G401.6 (cell line): ENCODE measurements around the gene PGM2.
"Not testable (repeated sequence)": the region's sequence is repeated elsewhere in the genome, so short reads cannot be mapped to it uniquely, and the experiment has no call there.

Experiments
- FAIRE-seq: peaks from 2 replicates; lab custom pipeline; 2012; peaks lifted over from hg19 to GRCh38; lab: Jason Lieb, UNC

Gene PGM2

DNA sequence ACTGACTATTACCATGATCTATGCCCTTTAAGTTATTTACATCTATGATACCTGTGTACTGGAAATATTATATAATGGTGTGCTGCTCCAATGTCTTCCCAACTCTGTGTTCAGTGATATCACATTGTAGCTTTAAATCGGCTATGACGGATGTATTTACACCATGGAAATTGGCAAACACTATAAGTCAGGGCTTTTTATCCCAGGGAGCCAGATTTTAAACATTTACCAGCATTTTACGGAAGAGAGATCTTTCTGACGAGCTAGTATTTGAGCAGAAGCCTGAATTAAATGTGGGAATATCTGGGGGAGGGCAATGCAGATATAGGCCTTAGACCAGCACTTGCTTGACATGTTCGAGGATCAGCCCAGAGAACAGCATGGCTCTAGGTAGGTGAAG lies 7.7 kb upstream of the PGM2 start:
- no peak for FAIRE-seq

DNA sequence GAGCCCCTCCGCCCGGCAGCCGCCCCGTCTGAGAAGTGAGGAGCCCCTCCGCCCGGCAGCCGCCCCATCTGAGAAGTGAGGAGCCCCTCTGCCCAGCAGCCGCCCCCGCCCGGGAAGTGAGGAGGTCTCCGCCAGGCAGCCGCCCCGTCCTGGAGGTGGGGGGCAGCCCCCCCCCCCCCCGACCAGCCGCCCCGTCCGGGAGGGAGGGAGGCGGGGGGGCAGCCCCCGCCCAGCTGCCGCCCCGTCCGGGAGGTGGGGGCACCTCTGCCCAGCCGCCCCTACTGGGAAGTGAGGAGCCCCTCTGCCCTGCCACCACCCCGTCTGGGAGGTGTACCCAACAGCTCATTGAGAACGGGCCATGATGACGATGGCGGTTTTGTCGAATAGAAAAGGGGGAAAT lies 6.0 kb upstream of the PGM2 start:
- not testable (repeated sequence) for FAIRE-seq

DNA sequence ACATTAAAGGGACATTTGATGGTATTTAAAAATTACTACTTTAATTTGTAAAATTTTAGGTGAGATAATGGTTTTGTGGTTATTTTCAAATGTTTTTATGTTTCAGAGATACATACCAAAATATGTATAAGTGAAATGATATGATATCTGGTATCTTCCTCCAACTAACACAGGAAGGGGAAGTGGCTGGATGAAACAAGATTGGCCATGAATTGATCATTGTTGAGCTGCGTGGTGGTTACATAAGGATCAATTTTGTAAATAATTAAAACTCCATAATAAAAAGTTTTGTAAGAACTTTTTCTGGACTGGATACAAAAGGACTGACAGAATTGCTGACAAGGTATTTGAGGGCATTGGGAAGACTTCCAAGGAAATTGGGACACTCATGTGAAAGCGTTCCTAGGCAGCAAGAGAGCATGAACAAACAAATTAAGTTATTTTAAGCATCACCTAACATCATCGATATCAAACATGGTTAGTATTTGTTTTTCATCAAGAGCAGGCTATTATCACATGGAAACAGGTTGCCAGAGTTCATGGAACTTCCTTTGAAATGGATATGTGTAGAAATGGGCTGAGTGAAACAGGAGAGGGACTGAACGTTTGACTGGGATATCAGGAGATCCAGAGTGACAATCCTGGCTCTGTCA lies 4.4 kb upstream of the PGM2 start:
- FAIRE-seq = no peak

DNA sequence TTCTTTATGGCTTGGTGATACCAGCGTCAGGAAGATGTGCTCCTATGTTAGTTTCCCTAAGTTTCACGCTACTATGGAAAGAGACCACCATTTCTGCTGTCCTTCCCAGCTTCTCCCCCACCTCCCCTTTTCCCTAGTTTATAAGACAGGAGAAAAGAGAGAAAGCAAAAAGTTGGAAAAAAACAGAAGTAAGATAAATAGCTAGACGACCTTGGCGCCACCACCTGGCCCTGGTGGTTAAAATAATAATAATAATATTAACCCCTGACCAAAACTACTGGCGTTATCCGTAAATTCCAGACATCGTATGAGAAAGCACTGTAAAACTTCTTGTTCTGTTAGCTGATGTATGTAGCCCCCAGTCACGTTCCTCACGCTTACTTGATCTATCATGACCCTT lies 985 bp upstream of the PGM2 start:
- not testable (repeated sequence) for FAIRE-seq

DNA sequence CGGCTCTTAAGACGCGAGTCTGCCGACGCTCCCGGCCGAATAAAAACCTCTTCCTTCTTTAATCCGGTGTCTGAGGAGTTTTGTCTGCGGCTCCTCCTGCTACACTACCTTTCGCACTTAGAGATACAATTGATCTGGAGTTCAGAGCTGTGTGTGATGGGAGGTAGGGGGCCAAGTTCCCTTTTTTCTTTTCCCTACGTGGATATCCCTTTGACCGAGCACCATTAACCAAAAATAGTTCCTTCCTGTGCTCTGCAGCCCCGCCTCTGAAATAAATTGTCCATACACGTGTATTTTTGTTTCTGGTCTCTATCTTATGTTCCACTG lies 555 bp upstream of the PGM2 start:
- no peak for FAIRE-seq

DNA sequence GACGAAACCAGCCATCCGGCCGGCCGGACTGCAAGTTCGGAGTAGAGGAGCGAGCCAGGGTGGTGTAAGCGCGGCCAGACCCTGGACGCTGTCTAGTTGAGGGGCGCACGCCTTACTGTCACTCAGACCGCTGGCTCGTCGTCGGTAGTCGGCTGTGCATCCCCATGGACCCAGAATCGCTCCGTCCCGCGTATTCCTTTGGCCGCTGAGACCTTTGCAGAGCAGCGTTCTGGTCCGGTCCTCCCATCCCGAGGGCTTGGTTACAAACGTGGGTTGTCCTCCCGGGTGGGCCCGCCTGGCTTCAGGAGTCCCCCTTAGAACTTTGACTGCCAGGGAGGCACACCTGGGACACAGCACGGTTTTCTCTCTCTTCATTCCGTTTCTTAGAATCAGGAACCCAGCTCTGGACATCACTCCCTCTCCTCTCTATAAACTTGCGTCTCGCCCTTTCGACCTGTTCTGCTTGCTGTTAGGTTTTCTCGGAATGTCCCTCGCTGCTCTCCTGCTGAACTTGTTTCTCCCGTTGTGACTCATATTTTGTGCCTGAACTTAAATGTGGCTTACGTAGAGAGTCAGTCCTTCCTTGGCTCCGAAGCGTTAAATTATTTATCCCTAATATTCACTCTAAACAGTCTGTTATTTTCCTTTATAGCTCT lies 672 bp downstream of the PGM2 start:
- no peak for FAIRE-seq

DNA sequence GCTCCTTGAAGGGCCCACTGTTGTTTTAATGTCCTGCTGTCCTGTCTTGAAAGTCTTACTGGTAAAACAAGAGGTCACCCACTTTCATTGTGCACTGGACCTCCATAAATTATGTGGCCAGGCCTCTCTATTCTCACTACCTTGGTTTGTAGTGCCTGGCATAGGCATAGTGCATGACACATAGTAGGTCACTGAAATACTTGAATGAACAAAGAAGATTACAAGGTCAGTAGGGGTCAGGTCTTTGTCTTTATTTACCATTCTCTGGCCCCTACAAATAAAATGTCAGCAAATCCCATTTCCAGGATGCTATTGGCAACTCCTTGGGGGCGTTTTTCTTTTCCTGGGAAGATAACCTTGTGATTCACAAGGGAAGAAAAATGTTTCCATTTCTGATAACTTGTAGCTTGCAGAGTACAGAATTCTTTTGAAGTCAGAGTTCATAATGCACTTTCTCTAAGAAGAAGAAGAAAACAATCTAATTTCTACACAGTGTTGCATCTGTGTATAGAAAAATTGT lies 1.4 kb downstream of the PGM2 start:
- FAIRE-seq = no peak

DNA sequence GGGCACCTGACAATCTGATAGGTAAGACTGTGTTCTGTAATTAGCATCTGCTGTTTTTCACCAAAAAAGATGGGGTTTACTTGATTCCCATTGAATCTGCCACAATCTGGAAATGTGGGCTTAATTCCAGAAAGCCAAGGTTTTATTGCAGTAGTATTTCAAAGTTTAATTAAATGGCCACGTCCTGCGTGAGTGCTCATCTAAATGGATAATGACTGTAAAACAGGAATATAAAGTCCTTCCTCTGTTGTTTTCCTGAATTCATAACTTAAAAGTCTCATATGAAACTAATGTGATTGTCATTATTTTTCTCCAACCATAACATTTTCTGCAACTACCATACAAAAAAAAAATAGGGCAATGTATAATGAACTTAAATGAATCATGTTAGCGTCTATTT lies 2.4 kb downstream of the PGM2 start:
- no peak for FAIRE-seq

DNA sequence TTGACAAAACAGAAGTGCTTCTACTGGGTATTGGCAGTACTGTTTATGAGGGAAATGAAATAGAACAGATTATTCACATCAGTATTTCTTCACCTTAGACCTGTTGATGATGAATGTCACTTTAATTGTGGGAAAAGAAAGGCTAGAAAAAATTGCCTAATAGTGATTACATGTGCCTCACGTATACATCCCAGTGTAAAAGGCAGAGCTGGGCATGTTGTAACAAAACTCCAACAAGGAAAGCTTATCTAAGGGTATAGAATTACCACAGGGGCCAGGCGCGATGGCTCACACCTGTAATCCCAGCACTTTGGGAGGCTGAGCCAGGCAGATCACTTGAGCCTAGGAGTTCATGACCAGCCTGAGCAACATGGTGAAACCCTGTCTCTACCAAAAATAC lies 4.2 kb downstream of the PGM2 start:
- FAIRE-seq = no peak

DNA sequence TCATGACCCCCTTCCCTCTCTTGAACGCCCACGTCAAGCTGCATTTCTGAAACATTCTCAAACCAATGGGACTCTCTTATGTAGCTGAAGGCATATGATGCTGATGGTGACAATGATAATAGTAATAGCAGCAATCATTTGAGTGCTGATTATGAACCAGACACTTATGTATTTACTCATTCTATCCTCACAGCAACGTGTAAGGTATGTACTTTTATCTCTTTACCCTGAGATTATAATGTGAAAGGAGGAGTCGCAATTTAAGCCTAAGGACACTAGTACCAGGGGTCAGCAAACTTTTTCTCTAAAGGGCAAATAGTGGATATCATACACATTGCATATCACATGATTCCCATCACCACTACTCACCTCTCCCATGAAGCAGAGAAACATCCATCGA lies 8.5 kb downstream of the PGM2 start:
- no peak for FAIRE-seq

DNA sequence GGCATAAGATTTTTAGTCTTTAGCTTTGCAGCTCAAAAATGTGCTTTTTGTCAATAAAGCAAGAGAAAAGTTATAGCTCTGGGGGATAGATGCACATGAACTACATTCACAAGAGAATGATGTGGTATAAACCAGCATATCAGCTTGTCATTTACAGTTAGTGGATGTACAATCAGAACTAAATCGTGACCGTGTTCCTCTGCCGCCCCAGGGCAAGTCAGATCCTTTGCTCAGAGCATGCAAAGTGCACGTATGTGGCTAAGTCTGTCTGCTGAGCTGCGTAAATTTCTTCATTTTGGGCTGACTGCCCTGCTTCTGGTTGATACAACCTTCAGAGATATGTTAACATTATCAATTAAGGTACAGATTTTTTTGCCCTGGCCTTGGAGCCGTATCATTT lies 9.3 kb downstream of the PGM2 start:
- FAIRE-seq = no peak

DNA sequence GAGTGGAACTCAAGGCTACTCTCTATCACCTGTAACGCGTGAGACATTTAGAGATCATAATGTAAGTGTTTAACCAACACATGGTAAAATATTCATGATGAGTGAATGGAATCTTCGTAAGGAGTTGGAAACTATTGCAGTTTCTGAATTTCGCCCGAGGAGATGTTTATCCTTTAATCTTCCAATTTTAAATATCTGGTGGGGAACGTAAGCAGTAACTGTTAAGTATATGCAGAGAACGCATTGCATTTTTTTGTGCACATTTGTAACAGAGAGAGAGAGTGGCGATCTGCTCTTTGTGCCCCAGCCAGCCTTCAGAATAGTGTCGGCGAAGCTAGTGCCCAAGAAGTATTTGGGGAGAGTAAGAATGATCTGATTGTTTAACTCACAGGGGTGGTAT lies 9.8 kb downstream of the PGM2 start:
- FAIRE-seq = no peak

DNA sequence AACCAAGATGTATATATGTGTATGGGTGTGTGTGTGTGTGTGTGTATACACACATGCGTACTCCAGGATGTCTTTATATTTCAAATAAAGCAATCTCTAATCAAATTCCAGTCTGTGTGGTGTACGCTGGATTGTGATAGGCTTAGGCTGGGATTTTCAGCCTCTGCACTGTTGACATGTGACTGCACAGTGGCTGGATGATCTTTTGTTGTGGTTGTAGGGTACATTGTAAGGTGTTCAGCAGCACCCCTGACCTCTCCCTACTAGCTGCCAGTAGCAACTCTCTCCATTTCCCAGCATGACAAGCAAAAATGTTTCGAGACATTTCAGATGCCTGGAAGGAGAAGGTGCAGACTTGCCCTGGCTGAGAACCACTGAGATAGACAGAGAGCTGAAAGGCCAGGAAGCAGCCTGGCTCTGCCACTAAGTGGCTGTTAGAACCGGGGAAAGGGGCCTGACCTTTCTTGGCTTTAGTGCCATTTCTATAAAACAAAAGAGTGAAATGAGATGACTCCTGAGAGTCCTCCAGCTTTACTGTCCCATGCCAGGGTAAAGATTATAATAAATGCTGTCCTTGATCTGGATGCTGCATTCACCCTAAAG lies 10.5 kb downstream of the PGM2 start:
- no peak for FAIRE-seq

DNA sequence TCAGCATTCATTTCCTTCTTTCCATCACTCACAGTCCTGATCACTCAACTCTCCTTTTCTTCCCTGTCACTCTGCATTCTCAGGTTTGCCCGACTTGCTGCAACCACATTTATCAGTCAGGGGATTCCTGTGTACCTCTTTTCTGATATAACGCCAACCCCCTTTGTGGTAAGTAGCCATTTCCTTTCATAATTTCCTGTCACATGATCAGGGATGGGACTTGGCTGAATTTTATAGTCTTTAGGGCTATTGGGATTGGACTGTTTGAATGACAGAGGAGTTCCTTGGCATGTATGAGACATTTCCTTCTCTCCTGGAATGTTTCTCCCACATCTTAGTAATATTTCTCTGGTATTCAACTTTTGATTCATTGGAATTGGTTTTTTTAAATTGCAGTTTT lies 11.0 kb downstream of the PGM2 start:
- FAIRE-seq = no peak

DNA sequence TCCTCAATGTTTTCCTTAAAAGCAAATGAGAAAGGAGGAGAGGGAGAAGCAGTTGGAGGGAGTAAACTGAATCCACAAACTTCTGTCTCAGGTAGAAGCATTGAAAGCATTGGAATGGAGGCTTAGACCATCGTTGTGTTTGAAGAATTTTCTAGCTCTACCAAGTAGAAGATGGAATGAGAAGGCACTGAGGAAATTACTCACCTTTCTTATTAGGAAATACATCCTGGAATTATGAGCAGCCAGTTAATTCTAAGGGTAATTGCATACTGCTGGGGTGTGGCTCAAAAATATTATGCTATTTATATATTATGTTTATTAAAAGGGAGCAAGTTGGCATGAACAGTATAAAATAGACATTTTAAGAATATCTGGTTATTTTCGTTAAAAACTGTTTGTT lies 12.9 kb downstream of the PGM2 start:
- no peak for FAIRE-seq

DNA sequence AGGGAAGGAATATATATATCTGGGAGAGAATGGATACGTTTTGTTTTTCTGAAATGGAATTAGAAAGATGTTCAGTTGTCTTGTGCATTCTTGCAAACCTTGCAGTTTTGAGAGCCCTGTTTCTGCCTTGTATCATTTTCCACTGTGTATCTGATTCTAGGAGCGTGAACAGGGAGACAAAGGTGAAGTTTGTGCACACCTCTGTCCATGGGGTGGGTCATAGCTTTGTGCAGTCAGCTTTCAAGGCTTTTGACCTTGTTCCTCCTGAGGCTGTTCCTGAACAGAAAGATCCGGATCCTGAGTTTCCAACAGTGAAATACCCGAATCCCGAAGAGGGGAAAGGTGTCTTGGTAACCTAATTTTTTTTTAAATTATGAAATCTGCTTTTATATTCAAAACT lies 17.7 kb downstream of the PGM2 start:
- FAIRE-seq = no peak

DNA sequence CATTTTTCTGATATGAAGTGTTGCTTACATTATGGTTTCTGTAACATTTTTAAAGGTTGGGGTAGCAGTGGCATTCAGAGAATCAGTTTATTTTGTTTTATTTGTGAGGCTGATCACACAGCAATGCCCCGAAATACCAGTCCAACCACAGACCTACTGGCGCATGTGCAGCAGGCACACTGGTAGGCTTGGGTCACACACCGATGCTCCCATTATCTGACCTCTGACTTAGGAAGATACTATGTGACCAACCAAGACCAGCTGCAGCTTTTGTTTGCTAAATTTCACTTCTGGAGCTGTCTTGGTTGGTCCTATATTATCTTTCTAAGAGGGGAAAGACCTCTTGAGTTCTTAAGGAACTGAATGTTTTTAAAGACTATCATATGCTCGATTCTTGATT lies 18.7 kb downstream of the PGM2 start:
- FAIRE-seq = no peak

DNA sequence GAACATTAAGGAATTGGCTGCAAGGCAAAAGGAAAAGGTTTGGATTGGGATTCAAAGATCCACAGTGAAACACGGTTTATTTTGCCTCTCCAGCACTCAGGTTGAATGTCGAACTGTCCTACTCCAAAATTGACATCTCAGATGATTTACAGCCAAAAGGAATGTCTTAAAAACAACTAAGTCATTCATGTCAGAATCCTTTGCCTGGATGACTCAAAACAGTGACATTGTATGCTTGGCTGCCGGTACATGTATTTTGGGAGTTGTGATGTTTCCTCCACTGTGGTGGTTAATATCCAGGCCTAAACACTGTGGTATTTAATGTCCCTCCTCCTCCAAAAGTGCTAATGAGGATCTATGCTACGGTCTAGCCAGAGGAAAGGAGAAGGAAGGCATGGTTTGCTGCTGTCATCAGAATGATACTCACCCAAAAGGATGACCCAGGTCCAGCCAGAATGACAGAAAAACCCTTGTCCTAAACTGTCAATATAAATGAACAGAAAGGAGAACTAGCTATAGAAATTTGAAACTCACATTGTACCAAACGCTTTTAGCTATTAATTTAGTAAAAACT lies 20.9 kb downstream of the PGM2 start:
- FAIRE-seq = no peak

DNA sequence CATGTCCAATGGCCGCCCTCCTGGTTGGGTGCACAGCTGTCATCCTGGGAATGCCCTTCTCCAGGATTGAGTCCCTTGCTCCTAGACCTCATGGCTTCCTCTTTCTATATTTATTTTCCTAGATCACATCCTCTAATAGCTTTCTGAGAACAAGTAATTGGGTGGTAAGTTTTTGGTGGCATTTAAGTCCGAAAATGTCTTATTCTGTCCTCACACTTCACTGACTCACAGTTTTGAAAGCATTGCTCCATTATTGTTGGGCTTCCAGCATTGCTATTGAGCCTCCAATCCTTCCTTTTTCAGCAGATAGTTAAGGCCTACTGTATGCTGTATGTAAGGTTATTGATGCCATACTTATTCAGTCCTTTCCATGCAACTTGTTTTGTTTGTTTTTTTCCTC lies 25.9 kb downstream of the PGM2 start:
- FAIRE-seq = no peak

DNA sequence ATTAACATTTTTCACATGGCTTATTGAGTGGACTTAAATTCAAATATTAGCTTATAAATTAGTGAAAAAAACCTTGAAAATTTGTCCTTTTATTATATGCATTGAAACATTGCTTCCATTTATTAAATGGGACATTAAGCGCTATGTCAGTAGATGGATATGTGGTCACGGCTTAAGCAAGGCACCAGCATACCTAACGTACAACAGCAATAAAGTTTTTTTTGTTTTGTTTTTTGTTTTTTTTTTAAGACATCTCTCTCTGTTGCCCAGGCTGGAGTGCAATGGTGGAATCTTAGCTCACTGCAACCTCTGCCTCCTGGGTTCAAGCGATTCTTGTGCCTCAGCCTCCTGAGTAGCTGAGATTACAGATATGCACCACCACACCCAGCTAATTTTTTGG lies 31.6 kb downstream of the PGM2 start:
- no peak for FAIRE-seq

DNA sequence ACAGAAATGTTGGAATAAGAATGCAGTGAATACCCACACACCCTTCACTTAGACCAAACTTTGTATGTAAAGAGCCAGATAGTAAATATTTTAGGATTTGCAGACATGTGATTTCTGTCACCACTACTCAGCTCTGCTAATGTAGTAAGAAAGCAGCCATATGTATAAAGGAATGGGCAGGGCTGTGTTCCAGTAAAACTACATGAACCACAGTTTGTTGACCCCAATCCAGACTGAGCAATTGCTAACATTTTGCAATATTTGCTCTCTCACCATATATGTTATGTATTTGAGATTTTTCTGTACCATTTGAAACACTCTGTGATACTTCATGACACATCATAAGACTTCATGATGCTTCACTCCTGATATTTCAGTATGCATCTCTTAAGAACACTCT lies 32.4 kb downstream of the PGM2 start:
- FAIRE-seq = no peak

DNA sequence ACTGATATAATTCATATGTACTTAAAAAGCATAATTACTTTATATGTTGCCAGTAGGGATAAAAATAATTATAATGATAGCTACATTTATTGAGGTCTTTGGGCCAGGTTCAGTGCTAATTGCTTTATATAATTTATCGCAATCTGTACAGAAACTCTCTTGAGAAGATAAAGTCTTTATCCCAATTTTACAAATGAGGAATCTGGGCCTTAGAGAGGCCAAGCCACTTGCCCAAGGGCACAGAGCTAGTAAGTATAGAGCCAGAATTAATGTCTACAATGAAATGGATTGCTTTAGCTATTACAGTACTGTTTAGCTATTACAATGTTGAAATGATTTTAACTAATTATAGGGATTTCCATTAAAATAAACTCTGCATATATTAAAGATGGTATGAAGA lies 33.8 kb downstream of the PGM2 start:
- no peak for FAIRE-seq

DNA sequence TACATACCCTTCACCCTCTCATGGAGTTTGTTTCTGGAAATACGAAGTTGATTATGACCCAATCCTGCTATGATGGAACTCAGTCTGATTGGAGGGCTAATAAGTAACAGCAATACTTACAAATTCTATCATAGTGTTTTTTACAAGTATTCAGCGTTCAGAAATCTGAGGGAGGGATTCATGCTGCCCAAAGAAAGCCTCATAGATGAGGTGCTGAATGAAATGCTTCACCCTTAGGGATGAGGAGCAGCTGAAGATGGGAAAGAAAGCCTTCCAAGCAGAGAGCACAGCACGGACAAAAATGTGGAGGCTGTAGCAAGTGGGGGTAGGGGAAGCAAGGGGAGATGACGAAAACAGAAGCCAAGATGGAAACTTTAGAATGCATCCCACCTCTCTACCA lies 36.5 kb downstream of the PGM2 start:
- FAIRE-seq = no peak

DNA sequence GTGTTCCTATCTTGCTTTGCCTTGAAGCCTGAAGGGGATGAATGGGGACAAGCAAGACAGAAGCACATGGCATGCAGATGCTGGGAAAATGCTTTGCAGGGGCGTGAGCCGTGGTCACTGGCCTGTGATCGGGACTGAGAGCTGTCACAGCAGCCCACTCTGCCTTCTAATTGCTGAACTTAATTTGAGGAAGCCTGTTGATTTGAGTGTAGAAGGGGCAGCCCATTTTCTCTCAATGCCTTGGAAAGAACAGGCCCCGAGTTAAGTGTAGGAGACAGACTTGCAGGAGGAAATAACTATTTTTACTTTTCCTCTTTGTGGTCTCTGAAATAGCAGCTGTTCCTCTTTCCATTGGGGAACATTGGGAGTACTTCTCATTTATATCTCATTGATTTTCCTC lies 38.3 kb downstream of the PGM2 start:
- no peak for FAIRE-seq
